Tibial artery (tissue), 4 donors: ENCODE results near the gene RIN3.

Source experiments
- DNase-seq, 2 donors: peaks; one replicate each; pipeline ENCODE4 v3.0.0-alpha.2; 2019
- H3K27ac ChIP-seq, 2 donors: fragments of 200-600 bp; sonication (generic) in 1 of 2; 1 replicate in 1 of 2; 2 replicates in 1 of 2; pipeline ENCODE4 v1.5.1; 2018 to 2019; ENCODE audit warnings: mild to moderate bottlenecking in 1 of 2
- H3K27me3 ChIP-seq, 2 donors: fragments of 200-600 bp; sonication (generic) in 1 of 2; one replicate each; pipeline versions ENCODE4 v1.5.1 to v1.6.0; 2016 to 2019
- H3K36me3 ChIP-seq, 3 donors: fragments of 200-600 bp; sonication (generic) in 2 of 3; one replicate each; pipeline ENCODE4 v1.5.1; 2016 to 2019; ENCODE audit warnings: mild to moderate bottlenecking in 2 of 3
- H3K4me1 ChIP-seq, 4 donors: fragments of 200-600 bp; sonication (generic) in 2 of 4; 1 replicate in 3 of 4; 2 replicates in 1 of 4; pipeline ENCODE4 v1.5.1; 2016 to 2019
- H3K4me3 ChIP-seq, 2 donors: fragments of 200-600 bp; sonication (generic) in 1 of 2; 1 replicate in 1 of 2; 2 replicates in 1 of 2; pipeline ENCODE4 v1.5.1; 2018 to 2019; ENCODE audit warnings: mild to moderate bottlenecking in 2 of 2
- H3K9me3 ChIP-seq, 3 donors: fragments of 200-600 bp; sonication (generic) in 1 of 3; one replicate each; pipeline ENCODE4 v1.5.1; 2016 to 2019
- CTCF ChIP-seq, 2 experiments: fragments of 200-600 bp in 1 of 2; fragments of 450-650 bp in 1 of 2; IDR thresholded peaks; one replicate each; pipeline ENCODE4 v1.5.1; 2017 to 2019; ENCODE audit warnings: antibody characterized with exemption in 2 of 2, mild to moderate bottlenecking in 1 of 2, moderate library complexity in 1 of 2
- intact Hi-C: fragments of 100-400 bp; cut with DNase I; formaldehyde crosslinking; loops from one replicate; pipeline ENCODE4 v1.15.0; 2023; ENCODE audit warnings: low total_unique reads

Gene RIN3

GRCh38 chr14:92718664-92719063, 205.1 kb downstream of the RIN3 start:
- Histone ChIP-seq H3K4me1 (peaks cover 0 to 21% (median 11%) of the 10 kb centered on the region in 4 donors), H3K27me3 (no peaks in the 10 kb centered on the region), H3K27ac (no peak overlapping the region), H3K4me3 (no peak overlapping the region), H3K36me3 (peaks cover 0 to 24% (median 12%) of the 10 kb centered on the region in 3 donors), H3K9me3 (no peaks in the 10 kb centered on the region)
- DNase-seq, result no peak
- TF ChIP-seq CTCF (IDR thresholded peaks at IDR 0.05), result no peak
- intact Hi-C loops, result no loop called here

DNA sequence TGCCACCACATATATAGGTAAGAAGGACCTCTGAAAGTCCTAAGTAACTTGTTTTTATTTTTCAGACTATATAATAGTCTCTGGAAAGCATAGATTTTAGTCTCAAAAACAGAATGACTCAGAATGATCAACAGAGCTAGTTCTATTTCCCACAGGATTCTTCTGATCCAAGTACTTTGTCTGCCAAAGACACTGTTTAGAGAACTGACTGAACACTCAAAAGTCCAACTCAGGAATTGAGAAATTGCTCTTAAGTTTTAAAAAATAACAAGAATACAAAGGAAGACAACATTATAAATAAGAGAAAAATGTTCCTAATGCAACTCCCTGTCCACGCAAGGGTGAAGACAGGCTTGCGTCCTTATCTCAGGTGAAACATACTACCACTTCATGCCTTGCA, 205.8 kb downstream of the RIN3 start:
- H3K4me3 ChIP-seq, result no peak overlapping the region
- intact Hi-C loops, result no loop called here
- H3K27ac ChIP-seq, result peak overlapping the region; percentile 57 to 61
- peaks cover 0 to 21% (median 11%) of the 10 kb centered on the region in 4 donors for H3K4me1 ChIP-seq
- no peak for DNase-seq
- no peak for TF ChIP-seq CTCF (IDR thresholded peaks at IDR 0.05)
- peaks cover 0 to 17% (median 12%) of the 10 kb centered on the region in 3 donors for H3K36me3 ChIP-seq
- no peaks in the 10 kb centered on the region for H3K27me3 ChIP-seq
- H3K9me3 ChIP-seq, result no peaks in the 10 kb centered on the region

DNA sequence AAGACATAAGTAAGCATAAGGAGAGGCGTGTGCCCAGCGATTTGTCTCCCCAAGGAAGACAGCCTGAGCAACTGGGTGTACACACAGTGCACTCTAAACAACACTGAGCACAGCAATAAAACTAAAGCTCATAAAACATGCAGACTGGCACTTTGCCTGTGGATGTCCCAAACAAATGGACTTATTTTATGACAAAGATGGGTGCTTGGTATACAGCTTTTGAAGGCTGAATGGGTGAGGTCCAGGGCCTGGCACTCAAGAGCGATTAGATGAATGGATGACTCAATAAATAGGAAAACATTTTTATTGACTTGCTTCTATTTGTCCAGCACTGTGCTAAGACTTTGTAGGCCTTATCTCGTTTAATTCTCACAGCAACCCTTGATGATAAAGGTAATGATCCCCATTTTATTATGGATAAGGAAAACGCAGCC, 206.3 kb downstream of the RIN3 start:
- H3K27me3 ChIP-seq, result no peaks in the 10 kb centered on the region
- peaks cover 0 to 21% (median 11%) of the 10 kb centered on the region in 4 donors for H3K4me1 ChIP-seq
- no peaks in the 10 kb centered on the region for H3K9me3 ChIP-seq
- peak overlapping the region; percentile 57 to 61 for H3K27ac ChIP-seq
- H3K36me3 ChIP-seq, result peaks cover 0 to 18% (median 12%) of the 10 kb centered on the region in 3 donors
- H3K4me3 ChIP-seq, result no peak overlapping the region
- no peak for TF ChIP-seq CTCF (IDR thresholded peaks at IDR 0.05)
- intact Hi-C loops, result no loop called here
- peak in 1 of 2 donors; percentile 54 for DNase-seq

DNA sequence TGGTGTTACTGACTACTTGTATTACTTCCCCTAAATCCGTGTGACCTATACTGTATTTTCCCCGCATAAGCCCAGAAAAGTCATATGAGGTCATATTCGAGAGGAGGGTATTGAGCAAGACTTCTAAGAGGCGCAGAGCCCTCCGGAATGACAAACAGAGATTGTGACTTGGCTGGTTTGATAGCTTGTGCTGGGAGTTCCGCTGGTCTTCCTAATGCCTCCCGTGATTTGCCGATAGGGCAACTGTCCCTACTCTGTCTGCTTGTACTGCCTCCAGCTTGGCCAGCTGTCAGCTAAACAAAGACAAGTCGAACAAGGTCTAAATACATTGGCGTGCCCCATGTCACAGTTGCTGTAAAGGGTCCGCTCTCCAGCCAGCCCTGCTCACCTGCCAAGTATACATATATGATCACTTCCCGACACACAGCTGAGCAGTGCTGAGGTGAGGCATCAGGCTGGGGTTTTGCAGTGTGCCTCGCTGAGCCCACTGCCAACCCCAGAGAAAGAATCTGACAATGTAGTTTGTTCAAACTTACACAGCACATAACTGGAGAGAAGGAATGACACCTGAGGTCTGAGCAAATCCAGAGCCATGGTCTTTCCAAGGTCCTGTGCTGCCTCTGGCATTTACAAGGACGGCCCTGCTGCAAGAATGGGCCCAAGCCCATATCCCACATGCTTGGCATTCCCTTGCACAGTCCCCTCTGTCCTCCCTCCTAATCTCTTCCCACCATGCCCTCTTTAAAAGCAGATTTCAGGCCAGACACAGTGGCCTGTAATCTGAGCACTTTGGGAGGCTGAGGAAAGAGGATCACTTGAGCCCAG, 211.1 kb downstream of the RIN3 start:
- Histone ChIP-seq H3K4me3 (no peak overlapping the region), H3K36me3 (peaks cover 0 to 17% (median 0%) of the 10 kb centered on the region in 3 donors), H3K27me3 (no peaks in the 10 kb centered on the region), H3K27ac (no peak overlapping the region), H3K4me1 (peaks cover 0 to 20% (median 10%) of the 10 kb centered on the region in 4 donors), H3K9me3 (no peaks in the 10 kb centered on the region)
- peak in 1 of 2 donors; percentile 75 for DNase-seq
- no peak for TF ChIP-seq CTCF (IDR thresholded peaks at IDR 0.05)
- intact Hi-C loops, result no loop called here

GRCh38 chr14:92726135-92726932, 212.8 kb downstream of the RIN3 start:
- TF ChIP-seq CTCF (IDR thresholded peaks at IDR 0.05), result no peak
- peak; percentile 81 to 86 for DNase-seq
- Histone ChIP-seq H3K9me3 (no peaks in the 10 kb centered on the region), H3K27me3 (no peaks in the 10 kb centered on the region), H3K36me3 (peaks cover 2 to 33% (median 7%) of the 10 kb centered on the region in 3 donors), H3K4me1 (peaks cover 0 to 4% (median 0%) of the 10 kb centered on the region in 4 donors), H3K27ac (peak overlapping the region in 1 of 2 donors; percentile 17), H3K4me3 (no peak overlapping the region)
- intact Hi-C loops, result no loop called here
